Right atrium auricular region (tissue), 2 donors: ENCODE measurements around the gene MICALL1. TPM values are rescaled to one million over a fixed set of nuclear protein-coding genes. Genes with fewer than 3 reads are reported as not detected.

ENCODE experiments used
- DNase-seq: peaks from one replicate; pipeline ENCODE4 v3.0.0-alpha.2; 2019; ENCODE audit warnings: low spot score
- H3K27ac ChIP-seq, 2 donors: fragments of 200-600 bp; sonication (generic); 1 replicate in 1 of 2; 2 replicates in 1 of 2; pipeline ENCODE4 v1.5.1; 2016 to 2019
- H3K27me3 ChIP-seq, 2 donors: fragments of 200-600 bp; sonication (generic); one replicate each; pipeline versions ENCODE4 v1.5.1 to v1.6.0; 2017 to 2019
- H3K36me3 ChIP-seq: fragments of 200-600 bp; sonication (generic); one replicate; pipeline ENCODE4 v1.5.1; 2016
- H3K4me1 ChIP-seq, 2 donors: fragments of 200-600 bp; sonication (generic); one replicate each; pipeline versions ENCODE4 v1.5.1 to v1.6.0; 2017 to 2019
- H3K4me3 ChIP-seq, 2 donors: fragments of 200-600 bp; sonication (generic); 1 replicate in 1 of 2; 2 replicates in 1 of 2; pipeline ENCODE4 v1.5.1; 2017 to 2019; ENCODE audit warnings: mild to moderate bottlenecking in 1 of 2, moderate library complexity in 1 of 2
- H3K9me3 ChIP-seq, 2 donors: fragments of 200-600 bp; sonication (generic); one replicate each; pipeline ENCODE4 v1.5.1; 2019
- total RNA-seq, 2 donors: library from RNA; depleted of rRNA; stranded (reverse); fragments of >200 nt; gene quantifications; one replicate each; pipeline ENCODE4 v1.1.0, GENCODE V29; 2016
- TF ChIP-seq, protein P1 (sequence below), 2 donors: fragments of 200-600 bp; sonication (generic); IDR thresholded peaks; one replicate each; pipeline ENCODE4 v1.5.1; 2019; ENCODE audit warnings: antibody characterized with exemption in 2 of 2

The MICALL1 gene
- total RNA-seq, 2 donors from 2014 or later = 16.9 TPM

DNA sequence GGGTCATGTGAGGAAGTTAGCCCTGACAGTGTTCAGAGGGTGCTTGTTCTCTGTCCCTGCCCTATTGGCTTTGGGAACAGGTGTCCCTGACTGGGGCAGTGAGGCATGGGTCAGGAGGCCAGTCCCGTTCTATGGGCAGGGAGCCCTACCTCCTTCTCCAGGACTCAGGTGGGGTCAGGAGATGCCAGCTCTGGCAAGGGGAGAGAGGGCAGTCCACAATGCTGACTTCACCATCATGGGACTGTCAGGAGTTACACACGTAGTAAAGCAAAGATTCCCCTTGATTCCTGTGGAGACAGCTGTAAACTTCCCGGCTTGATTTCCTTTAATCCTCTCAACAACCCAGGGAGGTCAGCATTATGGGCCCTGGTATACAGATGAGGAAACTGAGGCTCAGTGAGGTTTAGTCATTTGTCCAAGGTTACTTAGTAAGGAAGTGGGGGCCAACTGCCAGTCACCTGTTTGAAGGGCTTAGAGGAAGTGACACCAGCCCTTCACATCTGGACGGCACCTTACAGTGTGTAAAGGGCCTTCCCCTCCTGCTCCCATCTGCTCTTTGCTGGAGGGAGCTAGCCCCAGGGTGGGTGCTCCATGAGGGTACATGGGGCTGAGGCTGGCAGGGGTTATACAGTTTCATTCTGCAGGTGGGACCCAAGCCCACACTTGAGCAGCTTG, 11.9 kb downstream of the MICALL1 start:
- TF ChIP-seq, protein P1, sequence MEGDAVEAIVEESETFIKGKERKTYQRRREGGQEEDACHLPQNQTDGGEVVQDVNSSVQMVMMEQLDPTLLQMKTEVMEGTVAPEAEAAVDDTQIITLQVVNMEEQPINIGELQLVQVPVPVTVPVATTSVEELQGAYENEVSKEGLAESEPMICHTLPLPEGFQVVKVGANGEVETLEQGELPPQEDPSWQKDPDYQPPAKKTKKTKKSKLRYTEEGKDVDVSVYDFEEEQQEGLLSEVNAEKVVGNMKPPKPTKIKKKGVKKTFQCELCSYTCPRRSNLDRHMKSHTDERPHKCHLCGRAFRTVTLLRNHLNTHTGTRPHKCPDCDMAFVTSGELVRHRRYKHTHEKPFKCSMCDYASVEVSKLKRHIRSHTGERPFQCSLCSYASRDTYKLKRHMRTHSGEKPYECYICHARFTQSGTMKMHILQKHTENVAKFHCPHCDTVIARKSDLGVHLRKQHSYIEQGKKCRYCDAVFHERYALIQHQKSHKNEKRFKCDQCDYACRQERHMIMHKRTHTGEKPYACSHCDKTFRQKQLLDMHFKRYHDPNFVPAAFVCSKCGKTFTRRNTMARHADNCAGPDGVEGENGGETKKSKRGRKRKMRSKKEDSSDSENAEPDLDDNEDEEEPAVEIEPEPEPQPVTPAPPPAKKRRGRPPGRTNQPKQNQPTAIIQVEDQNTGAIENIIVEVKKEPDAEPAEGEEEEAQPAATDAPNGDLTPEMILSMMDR (IDR thresholded peaks at IDR 0.05) = no peak
- Histone ChIP-seq H3K27me3 (no peaks in the 10 kb centered on the region), H3K4me3 (no peak overlapping the region), H3K36me3 (peaks cover 55% of the 10 kb centered on the region), H3K9me3 (no peaks in the 10 kb centered on the region), H3K4me1 (no peaks in the 10 kb centered on the region), H3K27ac (no peak overlapping the region)
- DNase-seq = no peak

DNA sequence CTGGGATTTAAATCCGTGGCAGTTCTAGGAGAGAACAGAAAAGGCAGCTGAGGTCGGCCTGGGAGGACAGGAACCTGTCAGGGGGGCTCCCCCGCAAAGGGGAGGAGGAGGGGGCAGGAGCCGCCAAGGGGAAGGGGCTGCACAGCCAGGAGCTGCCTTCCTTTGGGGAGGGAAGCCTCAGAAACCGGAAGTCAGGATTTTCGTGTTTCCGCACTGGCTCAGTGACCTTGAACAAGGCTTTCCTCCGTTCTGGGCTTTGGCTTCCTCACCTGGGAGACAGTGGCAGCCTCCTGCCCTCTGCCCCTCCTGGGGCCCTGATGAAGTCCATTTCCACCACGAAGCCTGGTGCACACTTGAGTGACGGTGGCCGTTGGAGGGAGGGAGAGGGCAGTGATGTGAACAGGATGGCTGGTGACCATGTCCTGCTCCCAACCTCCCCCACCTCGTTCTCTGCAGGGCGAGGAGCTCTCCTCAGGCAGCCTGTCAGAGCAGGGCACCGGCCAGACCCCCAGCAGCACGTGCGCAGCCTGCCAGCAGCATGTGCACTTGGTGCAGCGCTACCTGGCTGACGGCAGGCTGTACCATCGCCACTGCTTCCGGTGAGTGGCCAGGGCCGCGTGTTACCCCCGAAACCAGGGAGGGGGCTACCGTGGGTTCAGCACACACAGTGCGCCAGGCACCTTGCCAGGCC, 12.6 kb downstream of the MICALL1 start:
- Histone ChIP-seq H3K4me1 (no peaks in the 10 kb centered on the region), H3K27me3 (no peaks in the 10 kb centered on the region), H3K36me3 (peaks cover 55% of the 10 kb centered on the region), H3K27ac (no peak overlapping the region), H3K9me3 (no peaks in the 10 kb centered on the region), H3K4me3 (no peak overlapping the region)
- DNase-seq = no peak
- TF ChIP-seq, protein P1 (IDR thresholded peaks at IDR 0.05) = no peak

DNA sequence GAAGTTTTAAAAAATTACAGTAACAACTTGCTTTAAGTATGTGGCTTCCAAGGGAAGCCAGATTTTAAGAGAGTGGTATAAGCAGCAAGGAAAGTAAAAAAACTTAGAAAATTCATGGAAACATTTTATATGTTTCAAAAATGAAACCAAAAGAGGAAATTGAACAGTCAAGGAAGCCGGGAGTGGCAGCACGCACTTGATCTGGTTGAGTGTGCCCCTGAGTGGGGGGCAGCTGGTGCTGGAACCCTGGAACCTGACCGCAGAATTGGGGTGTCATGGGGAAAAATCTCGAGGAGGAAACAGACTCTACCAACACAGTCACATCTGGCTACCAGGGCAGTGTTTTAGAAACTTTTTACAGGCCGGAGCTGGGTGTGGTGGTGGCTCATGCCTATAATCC, 14.0 kb downstream of the MICALL1 start:
- DNase-seq = no peak
- TF ChIP-seq, protein P1 (IDR thresholded peaks at IDR 0.05) = no peak
- Histone ChIP-seq H3K27ac (no peak overlapping the region), H3K27me3 (no peaks in the 10 kb centered on the region), H3K4me3 (no peak overlapping the region), H3K4me1 (no peaks in the 10 kb centered on the region), H3K36me3 (peaks cover 47% of the 10 kb centered on the region), H3K9me3 (no peaks in the 10 kb centered on the region)

DNA sequence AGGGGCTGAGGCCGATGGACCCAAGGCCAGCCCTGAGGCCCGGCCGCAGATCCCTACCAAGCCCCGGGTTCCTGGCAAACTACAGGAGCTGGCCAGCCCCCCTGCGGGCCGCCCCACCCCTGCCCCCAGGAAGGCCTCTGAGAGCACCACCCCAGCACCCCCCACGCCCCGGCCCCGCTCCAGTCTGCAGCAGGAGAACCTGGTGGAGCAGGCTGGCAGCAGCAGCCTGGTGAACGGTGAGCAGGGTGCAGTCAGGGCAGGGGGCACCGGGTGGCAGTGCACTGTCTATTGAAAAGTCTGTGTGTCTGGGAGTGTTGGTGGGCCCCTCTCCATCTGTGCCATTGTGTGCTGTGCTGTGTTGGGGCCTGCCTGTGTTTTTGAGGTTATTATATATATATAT, 16.1 kb downstream of the MICALL1 start:
- H3K36me3 ChIP-seq = peaks cover 51% of the 10 kb centered on the region
- no peaks in the 10 kb centered on the region for H3K4me1 ChIP-seq
- no peak overlapping the region for H3K4me3 ChIP-seq
- H3K27me3 ChIP-seq = no peaks in the 10 kb centered on the region
- DNase-seq = no peak
- TF ChIP-seq, protein P1 (IDR thresholded peaks at IDR 0.05) = no peak
- no peaks in the 10 kb centered on the region for H3K9me3 ChIP-seq
- H3K27ac ChIP-seq = no peak overlapping the region

DNA sequence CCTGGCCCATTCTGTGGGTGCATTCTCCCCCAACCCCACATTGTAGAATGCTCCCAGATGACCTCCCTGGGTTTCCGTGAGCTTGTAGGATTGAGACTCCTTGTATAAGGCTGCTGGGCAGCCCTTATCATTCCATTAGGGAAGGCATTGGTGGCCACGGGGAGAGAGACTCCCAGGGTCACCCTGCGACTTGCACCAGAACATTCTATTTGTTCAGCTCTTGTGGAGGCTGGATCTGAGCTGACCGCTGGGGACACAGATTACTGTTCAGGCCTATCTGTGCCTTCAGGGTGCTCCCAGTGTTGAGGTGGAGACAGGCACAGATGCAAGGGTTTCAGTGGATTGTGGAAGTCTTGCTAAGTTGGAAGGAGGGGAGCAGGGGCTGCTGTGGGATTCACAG, 17.8 kb downstream of the MICALL1 start:
- no peak for DNase-seq
- Histone ChIP-seq H3K4me3 (no peak overlapping the region), H3K36me3 (peaks cover 53% of the 10 kb centered on the region), H3K9me3 (no peaks in the 10 kb centered on the region), H3K27ac (no peak overlapping the region), H3K4me1 (no peaks in the 10 kb centered on the region), H3K27me3 (no peaks in the 10 kb centered on the region)
- TF ChIP-seq, protein P1 (IDR thresholded peaks at IDR 0.05) = no peak
